IPS-18c (cell line): Measurements from ENCODE around the gene NDUFS2.

Source experiments
- H3K4me3 ChIP-seq: 2 replicates; pipeline ENCODE4 v1.7.0; 2013; ENCODE audit warnings: low read depth, mild to moderate bottlenecking, low read length, moderate library complexity; ENCODE audit not compliant: insufficient read depth
- H3K9me3 ChIP-seq: one replicate; pipeline ENCODE4 v1.6.1; 2013; ENCODE audit warnings: mild to moderate bottlenecking, low read length, moderate library complexity; ENCODE audit not compliant: control insufficient read depth, insufficient read depth

The NDUFS2 gene

DNA sequence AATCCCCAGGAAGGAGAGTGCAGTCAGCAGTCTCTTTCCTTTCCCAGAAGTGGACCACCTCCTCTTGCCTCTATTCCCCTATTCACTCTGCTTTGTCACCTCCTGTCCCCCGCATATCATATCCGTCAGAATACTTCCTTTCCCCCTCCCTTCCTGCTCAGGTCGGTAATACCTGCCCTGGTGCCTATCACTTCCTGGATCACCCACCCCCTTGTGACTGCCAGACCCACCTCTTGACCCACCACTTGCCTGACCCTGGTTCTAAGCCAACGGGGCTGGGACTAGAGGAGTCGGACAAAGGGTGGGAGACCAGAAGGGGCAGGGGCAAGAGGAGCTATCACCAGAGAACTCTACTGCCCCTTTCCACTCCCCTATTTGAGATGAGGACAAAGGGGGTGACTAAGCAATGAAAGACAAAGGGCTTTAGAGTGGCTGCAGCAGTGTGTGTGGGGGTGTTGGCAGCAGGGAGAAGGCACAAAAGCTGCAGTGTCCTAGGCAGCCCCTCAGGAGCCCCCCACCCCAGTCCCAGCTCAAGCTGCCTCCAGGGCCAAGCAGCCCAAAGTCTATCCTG is 1.7 kb upstream of the NDUFS2 start:
- Histone ChIP-seq H3K9me3 (no peaks in the 10 kb centered on the region), H3K4me3 (peak overlapping the region; percentile 26; the same call in 1 of the 2 replicates)

DNA sequence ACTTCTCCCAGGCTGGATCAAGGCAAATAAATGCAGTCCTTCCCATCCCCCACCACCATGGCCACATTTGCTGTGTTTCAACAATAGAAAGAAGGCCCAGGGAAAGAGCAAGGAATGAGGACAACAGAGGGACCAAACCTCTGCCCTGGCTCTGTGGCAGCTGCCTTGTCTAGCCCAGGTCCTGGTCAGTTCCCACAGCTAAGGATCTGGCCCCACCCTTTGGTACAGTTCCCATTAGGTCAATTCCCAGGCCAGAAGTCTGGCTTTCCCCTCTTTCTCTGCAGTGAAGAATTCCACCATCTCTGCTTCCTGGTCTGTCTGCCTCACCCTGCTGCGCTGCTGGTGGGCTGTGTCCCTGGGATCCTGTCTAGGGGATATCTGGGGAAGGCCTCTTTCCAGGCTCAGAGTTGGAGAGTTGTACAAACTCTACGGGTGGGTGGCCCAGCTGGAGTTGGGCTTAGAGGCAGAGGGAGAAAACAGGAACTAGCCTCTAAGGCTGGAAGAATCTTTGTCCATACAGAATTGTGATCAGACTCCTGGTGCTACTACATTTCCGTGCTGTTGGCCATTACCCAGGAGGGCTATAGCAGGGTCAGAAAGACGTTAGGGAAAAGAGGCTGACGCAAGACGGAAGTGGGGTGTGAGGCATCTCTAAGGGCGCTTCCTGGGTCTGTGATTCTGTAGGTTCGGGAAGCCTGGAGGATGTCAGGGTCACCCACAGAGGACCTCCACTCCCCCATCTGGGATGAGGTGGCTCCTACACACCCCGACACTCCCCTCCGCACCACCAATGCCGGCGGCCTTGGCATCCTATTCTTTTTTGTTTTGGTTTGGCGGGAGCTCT is 953 bp upstream of the NDUFS2 start:
- Histone ChIP-seq H3K9me3 (no peaks in the 10 kb centered on the region), H3K4me3 (peak overlapping the region; percentile 93; the same call in 1 of the 2 replicates)

DNA sequence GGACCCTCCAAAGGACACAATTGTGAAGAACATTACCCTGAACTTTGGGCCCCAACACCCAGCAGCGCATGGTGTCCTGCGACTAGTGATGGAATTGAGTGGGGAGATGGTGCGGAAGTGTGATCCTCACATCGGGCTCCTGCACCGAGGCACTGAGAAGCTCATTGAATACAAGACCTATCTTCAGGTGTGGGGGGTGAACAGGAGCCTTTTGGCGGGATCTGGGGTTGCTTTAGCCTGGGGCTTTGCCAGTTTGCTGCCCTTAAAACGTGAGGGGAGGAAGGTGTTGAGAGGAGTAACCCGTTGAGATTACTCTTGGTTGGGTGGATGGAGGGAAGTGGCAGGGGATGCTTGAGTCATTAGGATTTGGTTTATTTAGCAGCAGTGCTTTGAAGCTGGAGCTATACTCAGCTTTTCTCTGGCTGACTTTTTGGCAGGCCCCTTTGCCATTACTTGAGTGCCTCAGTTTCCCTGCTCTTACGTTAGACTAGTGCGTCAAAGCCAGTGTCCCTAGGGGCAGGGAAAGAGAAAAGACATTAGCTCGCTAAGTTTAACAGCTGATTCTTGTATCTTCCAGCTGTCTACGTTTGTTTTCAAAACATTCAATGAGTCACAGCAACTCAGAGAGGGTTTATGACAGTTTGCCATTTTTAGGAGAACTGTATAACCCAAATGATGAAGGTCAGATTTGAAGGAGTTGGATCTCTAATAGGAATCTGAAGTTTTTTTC is 4.4 kb downstream of the NDUFS2 start:
- H3K4me3 ChIP-seq = no peak overlapping the region

DNA sequence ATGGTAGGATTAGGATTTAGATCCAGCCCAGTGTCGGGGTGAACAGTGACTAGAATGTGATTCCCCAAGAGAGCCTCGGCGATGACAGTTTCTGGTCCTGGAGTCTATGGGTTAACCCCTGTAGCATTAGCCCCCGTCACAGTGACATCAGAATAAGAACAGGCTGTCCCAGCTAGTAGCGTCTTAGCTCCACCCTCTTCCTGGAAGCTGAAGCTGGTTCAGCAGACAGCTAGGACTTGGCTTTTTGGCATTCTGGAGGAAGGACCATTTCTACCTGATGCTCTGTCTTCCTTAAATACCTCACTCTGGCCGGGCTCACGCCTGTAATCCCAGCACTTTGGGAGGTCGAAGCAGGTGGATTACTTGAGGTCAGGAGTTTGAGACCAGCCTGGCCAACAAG is 5.0 kb downstream of the NDUFS2 start:
- H3K4me3 ChIP-seq = no peak overlapping the region; the same call in 1 of the 2 replicates
- peaks cover 2% of the 10 kb centered on the region for H3K9me3 ChIP-seq

More for the DNA sequence above, 4.4 kb downstream of the NDUFS2 start:
- peaks cover 2% of the 10 kb centered on the region for H3K9me3 ChIP-seq

DNA sequence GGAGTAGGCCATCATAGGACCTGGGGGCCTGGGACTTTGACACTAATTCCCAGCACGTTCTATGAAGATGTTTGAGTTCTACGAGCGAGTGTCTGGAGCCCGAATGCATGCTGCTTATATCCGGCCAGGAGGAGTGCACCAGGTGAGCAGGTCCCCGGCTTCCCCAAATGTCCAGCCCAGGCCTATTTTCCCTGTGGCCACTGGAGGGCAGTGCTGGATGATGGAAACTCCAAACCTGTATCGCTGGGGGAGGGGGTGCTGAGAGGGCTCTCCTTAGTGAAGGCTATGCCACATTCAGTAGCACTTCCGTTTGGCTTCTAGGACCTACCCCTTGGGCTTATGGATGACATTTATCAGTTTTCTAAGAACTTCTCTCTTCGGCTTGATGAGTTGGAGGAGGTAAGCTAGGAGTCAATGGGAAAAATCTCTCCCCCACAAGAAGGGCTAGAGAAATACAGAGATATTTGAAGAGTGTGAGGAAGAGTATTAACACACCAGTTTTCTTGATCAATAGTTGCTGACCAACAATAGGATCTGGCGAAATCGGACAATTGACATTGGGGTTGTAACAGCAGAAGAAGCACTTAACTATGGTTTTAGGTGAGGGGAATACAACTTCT is 7.7 kb downstream of the NDUFS2 start:
- Histone ChIP-seq H3K9me3 (peaks cover 2% of the 10 kb centered on the region), H3K4me3 (no peak overlapping the region)

DNA sequence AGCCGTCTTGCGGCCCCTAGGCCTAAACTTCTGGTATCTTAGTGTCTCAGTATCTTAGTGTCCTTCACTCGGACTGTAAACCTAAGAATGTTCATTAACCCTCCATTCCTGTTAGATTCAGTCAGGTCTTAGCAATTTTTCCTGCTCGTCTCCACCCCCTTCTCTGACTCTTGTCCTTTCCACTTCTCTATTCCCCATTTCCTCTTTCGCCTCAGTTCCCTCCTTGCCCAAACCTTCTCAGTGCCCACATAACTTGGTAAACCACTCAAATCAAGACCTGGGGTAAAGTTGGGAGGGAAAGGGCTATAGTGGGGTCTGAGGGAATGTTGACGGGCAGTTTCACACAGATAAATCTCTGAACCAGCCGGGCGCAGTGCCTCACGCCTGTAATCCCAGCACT is 12.2 kb downstream of the NDUFS2 start:
- H3K9me3 ChIP-seq = peaks cover 2% of the 10 kb centered on the region
- H3K4me3 ChIP-seq = no peak overlapping the region

DNA sequence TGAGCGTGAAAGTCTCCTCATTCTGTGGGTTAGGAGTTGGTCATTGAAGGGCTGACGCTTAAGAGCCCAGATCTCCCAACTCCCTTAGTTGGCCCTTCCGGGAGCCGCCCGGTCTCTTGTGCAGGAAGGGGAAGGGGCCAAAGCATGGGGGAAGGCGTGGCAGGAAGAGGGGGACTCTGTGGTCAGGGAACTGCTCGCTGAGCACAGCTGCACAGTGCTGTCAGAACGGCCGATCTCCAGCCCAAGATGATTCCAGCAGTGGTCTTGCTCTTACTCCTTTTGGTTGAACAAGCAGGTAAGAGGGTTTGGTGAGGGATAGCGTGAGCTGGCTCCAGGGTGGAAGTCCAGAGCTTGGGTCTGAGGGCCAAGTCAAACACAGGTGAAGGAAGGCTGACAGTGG is 12.9 kb downstream of the NDUFS2 start, which contains the start of gene FCER1G:
Gene FCER1G (plus strand): TSS at position 220 of the 400 bp plus-strand sequence. CDS start 27 bp downstream, at position 247.
- no peak within 1 kb of the TSS for H3K4me3 ChIP-seq
- peaks cover 2% of the 10 kb centered on the region for H3K9me3 ChIP-seq

DNA sequence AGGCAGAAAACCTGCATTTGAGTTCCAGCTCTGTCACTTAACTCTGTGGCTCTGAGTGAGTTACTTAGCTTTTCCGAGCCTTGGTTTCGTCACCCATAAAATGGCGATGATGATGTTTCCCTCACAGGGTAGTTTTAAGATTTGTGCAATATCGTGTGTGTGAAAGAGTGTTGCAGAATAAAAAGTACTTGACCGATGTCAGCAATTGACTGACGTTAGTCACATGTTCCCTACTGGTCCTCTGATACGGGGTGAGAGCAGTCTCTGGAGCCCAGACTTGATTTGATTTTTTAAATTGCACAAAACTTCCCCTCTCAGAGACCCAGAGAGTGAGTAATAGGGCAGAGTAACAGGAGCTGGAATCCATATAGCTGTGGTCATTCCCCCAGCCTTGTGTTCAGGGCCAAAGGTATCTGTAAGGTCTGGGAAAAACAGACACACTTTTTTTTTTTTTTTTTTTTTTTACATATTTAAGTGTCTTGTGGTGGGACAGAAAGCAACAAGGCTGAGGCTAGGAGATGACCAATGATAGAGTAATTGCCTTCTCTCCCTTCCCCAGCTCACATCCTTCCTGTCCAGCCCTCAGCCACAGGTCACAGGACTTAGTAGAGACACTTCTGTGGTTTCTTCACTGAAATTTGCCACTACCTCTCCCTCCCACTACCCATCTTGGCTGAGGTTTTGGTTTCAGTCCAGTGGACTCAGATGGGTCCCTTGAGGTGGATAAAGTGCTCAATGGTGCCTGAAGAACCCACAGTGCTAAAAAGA is 15.0 kb downstream of the NDUFS2 start:
- H3K4me3 ChIP-seq = no peak overlapping the region
- no peaks in the 10 kb centered on the region for H3K9me3 ChIP-seq

DNA sequence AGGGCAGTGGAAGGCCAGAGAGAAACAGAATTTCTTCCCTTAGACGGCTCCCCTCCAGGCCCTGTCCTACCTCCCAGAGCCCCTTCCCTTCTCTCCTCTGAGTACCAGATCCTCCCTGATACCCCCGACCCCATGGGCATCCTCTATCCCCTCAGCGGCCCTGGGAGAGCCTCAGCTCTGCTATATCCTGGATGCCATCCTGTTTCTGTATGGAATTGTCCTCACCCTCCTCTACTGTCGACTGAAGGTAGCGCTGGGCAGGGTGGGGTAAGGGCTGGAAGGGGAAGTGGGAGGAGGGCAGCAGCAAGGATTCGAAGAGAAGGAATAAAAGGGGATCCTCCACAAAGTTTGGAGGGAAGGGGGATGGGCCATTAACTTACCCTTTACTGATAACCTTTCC is 15.7 kb downstream of the NDUFS2 start:
- H3K9me3 ChIP-seq = no peaks in the 10 kb centered on the region
- no peak overlapping the region; the same call in 1 of the 2 replicates for H3K4me3 ChIP-seq

DNA sequence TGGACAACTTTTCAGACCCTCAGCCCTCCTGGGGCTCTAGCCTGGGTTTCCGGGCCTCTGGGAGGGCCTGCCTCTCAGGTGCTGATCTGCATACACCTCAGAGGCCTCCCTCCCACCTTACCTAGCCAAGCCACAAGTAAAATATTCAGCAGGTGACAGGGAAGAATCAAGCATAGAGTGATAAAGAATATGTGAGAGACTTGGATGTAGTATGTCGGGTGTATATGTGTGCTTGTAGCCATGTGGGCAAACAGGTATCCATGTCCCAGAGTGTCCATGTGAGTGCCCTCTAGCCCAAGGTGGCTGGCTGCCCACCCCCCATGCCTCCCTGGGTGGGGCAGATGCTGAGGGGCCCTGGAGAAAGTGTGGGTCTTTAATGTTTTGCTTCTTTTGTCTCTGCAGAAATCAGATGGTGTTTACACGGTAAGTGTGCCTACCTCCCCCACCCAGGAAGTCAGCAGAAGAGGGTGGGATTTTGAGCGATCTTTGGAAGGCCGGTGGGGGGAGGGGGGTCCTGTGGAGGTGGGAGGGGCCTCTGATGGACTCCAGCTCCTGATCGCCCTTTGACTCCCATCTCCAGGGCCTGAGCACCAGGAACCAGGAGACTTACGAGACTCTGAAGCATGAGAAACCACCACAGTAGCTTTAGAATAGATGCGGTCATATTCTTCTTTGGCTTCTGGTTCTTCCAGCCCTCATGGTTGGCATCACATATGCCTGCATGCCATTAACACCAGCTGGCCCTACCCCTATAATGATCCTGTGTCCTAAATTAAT is 16.3 kb downstream of the NDUFS2 start:
- Histone ChIP-seq H3K9me3 (no peaks in the 10 kb centered on the region), H3K4me3 (no peak overlapping the region)

DNA sequence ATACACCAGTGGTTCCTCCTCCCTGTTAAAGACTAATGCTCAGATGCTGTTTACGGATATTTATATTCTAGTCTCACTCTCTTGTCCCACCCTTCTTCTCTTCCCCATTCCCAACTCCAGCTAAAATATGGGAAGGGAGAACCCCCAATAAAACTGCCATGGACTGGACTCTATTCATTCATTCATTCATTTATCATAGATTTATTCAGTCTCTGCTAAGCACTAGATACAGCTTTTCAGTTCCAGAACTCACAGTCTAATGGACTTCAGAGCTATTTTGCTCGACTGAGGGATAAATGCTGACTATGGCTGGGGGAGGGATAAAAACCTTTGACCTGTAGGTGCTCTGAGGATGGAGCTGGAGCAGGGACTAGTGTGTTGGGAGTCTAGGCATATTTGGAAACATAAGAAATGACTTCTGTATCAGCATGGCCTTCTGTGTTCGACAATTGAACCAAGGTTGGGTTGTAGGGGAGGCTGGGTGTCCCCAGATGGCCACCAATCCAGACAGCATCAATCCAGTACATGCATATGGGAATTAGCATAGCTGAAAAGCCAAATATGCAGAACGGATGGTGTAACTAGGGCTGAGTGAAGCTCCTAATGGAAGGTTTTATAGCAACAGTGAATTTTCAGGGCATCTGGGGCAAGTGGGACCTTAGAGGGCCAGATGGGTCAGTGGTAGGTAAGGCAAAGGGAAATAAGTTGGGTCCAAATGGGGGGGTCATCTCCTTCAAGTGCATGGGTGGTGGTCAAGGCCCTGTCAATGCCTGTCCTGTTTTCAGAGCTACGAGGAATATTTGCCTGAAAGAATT is 17.1 kb downstream of the NDUFS2 start:
- H3K9me3 ChIP-seq = no peaks in the 10 kb centered on the region
- no peak overlapping the region for H3K4me3 ChIP-seq

DNA sequence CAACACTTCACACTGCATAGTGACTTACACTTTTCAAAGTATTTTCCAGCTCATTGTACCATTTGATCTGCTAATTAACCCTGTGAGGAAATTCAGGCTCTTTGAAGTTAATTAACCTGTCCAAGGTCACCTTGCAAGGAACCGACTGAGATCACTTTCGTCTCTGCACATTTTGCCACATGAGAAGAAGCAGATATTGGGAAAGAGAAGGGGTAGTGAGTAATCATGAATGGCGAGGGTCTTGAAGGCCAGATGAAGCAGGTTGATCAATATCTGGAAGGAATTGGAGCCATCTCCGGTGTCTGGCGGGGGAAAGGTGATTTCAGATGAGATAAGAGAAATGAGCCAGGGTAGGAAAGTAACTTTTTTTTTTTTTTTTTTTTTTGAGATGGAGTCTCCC is 17.8 kb downstream of the NDUFS2 start:
- no peak overlapping the region for H3K4me3 ChIP-seq
- no peaks in the 10 kb centered on the region for H3K9me3 ChIP-seq

DNA sequence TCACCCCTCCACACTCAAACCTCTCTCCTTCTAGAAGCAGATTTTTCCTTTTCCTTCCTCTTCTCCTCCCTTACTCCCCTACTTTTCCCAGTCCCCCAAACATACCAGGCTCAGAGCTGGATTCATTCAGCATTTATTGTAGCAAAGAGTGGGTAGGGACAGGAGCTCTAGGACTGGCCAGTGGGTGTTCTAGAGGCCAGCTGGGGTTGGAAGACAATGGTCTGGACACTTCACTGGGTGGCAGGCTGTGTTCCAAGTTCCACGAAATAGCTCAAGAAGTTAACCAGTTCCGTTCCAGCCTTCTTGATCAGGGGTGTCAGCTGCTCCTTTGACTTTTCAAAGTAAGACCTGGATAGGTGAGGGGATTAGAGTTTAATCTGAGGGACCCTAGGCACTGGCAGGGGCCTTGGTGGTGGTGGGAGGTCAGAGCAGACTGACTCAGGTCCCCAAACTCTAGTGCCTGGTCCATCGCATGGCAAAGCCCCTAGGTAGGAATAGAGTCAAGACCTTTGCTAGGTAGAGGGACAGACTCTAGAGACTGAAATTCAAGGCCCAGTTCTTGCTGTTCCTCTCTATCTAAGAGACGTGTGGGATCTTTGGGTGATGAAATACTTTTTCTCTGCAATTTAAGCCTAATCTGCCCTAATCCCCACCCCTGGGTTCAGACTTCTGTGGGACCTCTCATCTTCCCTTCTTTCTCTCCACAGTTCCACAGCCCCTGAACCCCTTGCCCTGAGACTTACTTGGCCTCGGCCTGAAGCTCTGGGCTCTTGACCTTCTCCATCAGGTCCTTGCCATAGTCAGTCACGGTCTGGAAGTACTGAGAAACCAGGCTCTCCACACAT is 20.2 kb downstream of the NDUFS2 start:
- no peaks in the 10 kb centered on the region for H3K9me3 ChIP-seq
- H3K4me3 ChIP-seq = no peak overlapping the region

DNA sequence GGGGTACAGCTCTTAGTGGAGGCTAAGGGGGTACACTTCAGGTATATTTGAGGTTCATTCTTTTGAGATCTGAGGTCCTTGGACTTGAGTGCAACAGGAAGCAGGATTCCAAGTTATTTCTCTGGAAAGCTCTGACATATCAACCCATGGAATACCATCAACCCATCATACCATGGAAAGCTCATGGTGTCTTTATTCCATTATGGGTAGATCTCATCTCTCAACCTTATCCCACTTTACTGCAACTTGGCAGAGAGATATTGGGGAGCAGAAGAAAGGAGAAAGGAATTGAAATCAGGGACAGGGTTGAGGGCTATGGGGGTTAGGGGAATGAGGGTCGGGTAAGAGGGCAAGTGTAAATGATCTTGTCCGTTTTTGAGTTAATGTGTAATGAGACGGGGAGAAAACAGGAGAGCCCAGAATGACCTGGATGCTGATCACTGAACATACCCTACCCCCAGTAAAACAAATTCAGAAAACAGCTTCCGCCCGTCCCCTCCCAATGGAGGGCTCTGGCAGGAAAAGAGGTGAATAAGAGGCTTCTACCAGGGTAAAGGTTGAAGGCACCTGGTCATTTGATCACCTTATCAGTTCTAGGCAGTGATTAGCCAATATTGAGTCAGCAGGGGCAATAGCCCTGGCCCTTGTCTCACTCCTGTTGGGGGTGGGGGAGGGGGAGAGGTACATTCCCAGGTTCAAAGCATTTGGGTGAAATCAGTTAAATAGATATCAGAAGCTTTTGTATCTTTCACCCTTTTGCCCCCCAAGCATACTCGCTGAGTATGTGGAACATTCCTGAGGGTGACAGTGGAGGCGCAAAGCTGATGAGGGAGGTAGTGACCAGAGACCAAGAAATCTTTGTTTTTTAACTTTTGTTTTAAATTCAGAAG is 21.9 kb downstream of the NDUFS2 start:
- no peaks in the 10 kb centered on the region for H3K9me3 ChIP-seq

More for the DNA sequence above, 21.9 kb downstream of the NDUFS2 start:
- H3K4me3 ChIP-seq = no peak overlapping the region
